Mesodermal cell (in vitro differentiated cells): Measurements from ENCODE around the gene SNAPC4.

Experiments
- H3K27ac ChIP-seq: 2 replicates; pipeline ENCODE4 v1.7.0; 2013; ENCODE audit warnings: mild to moderate bottlenecking, low read depth, low read length, moderate library complexity; ENCODE audit not compliant: severe bottlenecking
- H3K36me3 ChIP-seq: 2 replicates; pipeline ENCODE4 v1.7.1; 2013; ENCODE audit warnings: mild to moderate bottlenecking, low read length, moderate library complexity; ENCODE audit not compliant: control insufficient read depth, insufficient read depth
- H3K4me1 ChIP-seq: one replicate; pipeline ENCODE4 v1.7.1; 2013; ENCODE audit warnings: mild to moderate bottlenecking, low read length; ENCODE audit not compliant: insufficient read depth, control insufficient read depth, poor library complexity, severe bottlenecking
- H3K4me3 ChIP-seq: 2 replicates; pipeline ENCODE4 v1.7.0; 2013; ENCODE audit warnings: low read length, control low read depth, mild to moderate bottlenecking; ENCODE audit not compliant: insufficient read depth, poor library complexity, severe bottlenecking; ENCODE audit errors: extremely low read depth
- H3K9me3 ChIP-seq: 2 replicates; pipeline ENCODE4 v1.7.1; 2013; ENCODE audit warnings: mild to moderate bottlenecking, low read length, moderate library complexity; ENCODE audit not compliant: control insufficient read depth
- WGBS, 2 experiments: methylation state at CpG; one replicate each; pipeline ENCODE4 v1.1.5; 2013; ENCODE audit warnings: missing lambda C conversion rate in 2 of 2; ENCODE audit not compliant: insufficient coverage in 2 of 2; 5-methylcytosine and 5-hydroxymethylcytosine counted together

SNAPC4 gene

DNA sequence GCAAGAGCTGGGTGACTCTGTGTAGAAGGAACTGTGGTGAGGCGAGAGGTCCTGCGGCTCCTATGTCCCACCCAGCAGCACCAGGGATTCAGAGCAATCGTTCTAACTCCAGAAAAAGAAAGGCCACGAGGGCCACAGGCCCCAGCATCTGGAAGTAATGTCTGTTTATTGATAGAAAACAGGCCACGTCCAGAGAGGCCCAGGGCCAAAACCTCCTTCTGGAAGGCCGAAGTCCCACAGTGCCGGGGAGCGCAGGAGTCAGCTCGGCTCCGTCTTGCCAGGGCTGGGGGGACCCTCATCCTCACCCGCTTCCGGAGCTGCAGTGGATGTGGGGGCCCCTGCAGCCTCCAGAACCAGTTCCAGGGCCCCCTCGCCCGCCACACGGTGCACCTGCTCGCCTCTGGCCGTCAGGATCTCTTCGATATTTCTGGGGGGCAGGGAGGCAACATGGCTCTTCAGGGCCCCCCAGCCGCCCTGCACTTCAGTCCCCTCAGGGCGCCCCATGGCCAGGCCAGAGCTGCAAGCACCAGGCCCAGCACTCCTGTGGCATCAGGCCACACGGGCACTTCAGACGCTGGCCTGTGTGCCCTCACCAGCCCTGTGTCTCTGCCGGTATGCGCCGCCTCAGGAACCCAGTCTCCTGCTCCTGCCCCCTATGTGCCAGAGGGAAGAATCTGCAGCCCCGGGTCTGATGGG, 38.1 kb downstream of the SNAPC4 start:
- Histone ChIP-seq H3K4me1 (peaks cover 2% of the 10 kb centered on the region), H3K9me3 (no peaks in the 10 kb centered on the region), H3K36me3 (peaks cover 17% of the 10 kb centered on the region), H3K27ac (peak overlapping the region; percentile 58), H3K4me3 (no peak overlapping the region)
- whole genome bisulfite sequencing, 2 experiments: 90 to 92% methylated on average over 22 to 26 of the region's 26 CpGs

GRCh38 chr9:136361047-136361753, 38.8 kb downstream of the SNAPC4 start:
- 93 to 95% methylated on average over 40 to 42 of the region's 43 CpGs for WGBS, 2 experiments
- Histone ChIP-seq H3K4me1 (peaks cover 3% of the 10 kb centered on the region), H3K27ac (peak overlapping the region; percentile 58), H3K4me3 (no peak overlapping the region), H3K9me3 (no peaks in the 10 kb centered on the region), H3K36me3 (peaks cover 20% of the 10 kb centered on the region)

DNA sequence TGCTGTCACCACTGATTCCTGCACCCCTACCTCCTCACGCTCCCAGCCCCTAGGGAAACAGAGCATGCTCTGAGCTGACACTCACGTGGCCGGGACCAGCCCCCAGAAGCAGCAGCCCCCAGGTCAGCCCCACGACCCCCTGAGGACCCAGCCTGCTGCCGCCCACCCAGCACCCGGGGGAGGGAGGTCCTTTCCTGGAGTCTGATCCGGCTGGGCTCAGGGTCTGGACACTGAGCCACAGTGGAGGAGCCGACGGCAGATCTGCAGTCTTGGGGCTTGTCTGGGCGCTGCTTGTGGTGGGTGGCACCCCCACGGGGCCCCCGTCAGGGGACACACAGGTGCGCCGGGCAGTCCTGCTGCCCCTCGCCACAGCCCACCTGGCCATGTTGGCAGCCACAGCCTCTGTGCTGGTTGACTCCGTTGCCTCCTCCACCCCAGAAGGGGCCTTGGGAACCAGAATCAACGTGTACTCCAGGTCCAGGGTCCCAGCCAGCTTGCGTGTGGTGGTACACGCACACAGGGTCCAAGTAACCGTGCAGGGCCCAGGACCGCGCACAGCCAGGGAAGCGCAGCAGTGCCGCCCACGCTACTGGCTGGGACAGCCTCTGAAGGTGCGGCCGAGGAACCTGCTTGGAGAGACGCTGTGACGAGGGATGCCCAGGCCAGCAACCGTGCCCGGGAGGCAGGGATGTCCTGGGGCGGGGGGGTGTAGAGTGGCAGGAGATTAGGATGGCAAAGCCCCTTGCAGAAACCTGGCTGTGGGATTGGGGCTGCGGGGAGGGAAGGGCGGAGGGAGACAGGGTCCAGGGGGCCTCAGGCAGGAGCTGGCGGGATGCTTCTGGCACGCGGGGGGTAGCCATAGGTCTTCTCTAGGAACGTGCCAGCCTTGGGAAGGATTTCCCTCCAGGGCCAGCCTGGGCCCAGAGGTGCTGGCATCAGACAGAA, 39.9 kb downstream of the SNAPC4 start:
- no peak overlapping the region for H3K27ac ChIP-seq

GRCh38 chr9:136358888-136359287, 41.1 kb downstream of the SNAPC4 start:
- H3K36me3 ChIP-seq: peaks cover 19% of the 10 kb centered on the region
- no peaks in the 10 kb centered on the region for H3K9me3 ChIP-seq
- peaks cover 18% of the 10 kb centered on the region for H3K4me1 ChIP-seq
- H3K4me3 ChIP-seq: no peak overlapping the region
- 83 to 100% methylated on average over 1 to 2 of the region's 2 CpGs for WGBS, 2 experiments
- H3K27ac ChIP-seq: no peak overlapping the region

More for the DNA sequence above, 39.9 kb downstream of the SNAPC4 start:
- H3K36me3 ChIP-seq: peaks cover 23% of the 10 kb centered on the region
- H3K4me1 ChIP-seq: peaks cover 11% of the 10 kb centered on the region
- 92 to 93% methylated on average over 34 to 35 of the region's 38 CpGs for WGBS, 2 experiments
- no peaks in the 10 kb centered on the region for H3K9me3 ChIP-seq
- no peak overlapping the region for H3K4me3 ChIP-seq

DNA sequence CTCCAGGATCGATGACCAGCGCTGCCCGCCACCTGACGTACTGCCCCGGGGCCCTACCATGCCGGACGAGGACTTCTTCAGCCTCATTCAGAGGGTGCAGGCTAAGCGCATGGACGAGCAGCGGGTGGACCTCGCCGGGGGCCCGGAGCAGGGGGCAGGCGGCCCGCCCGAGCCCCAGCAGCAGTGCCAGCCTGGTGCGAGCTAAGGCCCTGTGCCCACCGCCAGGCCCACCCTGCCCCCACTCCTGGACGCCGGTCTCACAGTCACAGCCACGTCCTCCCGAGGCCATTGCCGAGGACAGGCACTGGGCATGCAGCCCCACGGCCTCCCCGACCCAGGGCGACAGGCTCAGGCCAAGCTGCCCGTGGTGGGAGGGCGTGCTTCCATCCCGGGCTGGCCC, 42.0 kb downstream of the SNAPC4 start:
- peaks cover 19% of the 10 kb centered on the region for H3K36me3 ChIP-seq
- H3K27ac ChIP-seq: no peak overlapping the region
- WGBS, 2 experiments: 94 to 96% methylated on average over 21 to 22 of the region's 29 CpGs
- H3K4me3 ChIP-seq: no peak overlapping the region
- H3K9me3 ChIP-seq: no peaks in the 10 kb centered on the region
- H3K4me1 ChIP-seq: peaks cover 21% of the 10 kb centered on the region

DNA sequence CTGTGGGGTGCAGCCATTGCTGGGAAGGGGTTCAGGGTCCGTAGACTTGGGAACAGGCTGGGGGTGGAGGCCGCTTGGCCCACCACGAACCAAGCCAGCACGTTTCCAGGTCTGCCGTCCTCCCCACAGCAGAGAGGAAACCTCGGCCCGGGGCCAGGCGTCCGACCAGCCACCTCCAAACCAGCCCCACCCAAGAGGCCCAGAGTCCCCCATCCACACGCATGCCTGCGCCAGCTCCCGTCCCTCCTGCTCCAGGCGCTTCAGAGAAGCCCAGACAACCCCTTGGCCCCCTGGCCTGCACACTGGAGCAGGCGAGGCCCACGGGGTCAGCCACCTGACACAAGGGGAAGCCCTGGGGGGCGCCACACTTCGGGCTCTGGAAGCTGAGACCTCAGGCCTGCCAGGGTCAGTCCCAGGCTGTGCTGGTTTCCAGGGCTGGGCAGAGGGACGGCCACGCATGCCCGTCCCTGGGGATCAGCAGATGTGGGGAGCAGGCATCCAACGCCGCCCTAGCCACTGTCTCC, 42.7 kb downstream of the SNAPC4 start:
- Histone ChIP-seq H3K9me3 (no peaks in the 10 kb centered on the region), H3K27ac (no peak overlapping the region), H3K4me1 (peaks cover 21% of the 10 kb centered on the region), H3K4me3 (no peak overlapping the region), H3K36me3 (peaks cover 19% of the 10 kb centered on the region)
- 92 to 96% methylated on average over 16 to 21 of the region's 22 CpGs for WGBS, 2 experiments

GRCh38 chr9:136355616-136356557, 44.1 kb downstream of the SNAPC4 start:
- H3K27ac ChIP-seq: peak overlapping the region; percentile 16
- H3K9me3 ChIP-seq: no peaks in the 10 kb centered on the region
- 91 to 94% methylated on average over 46 to 52 of the region's 54 CpGs for WGBS, 2 experiments

DNA sequence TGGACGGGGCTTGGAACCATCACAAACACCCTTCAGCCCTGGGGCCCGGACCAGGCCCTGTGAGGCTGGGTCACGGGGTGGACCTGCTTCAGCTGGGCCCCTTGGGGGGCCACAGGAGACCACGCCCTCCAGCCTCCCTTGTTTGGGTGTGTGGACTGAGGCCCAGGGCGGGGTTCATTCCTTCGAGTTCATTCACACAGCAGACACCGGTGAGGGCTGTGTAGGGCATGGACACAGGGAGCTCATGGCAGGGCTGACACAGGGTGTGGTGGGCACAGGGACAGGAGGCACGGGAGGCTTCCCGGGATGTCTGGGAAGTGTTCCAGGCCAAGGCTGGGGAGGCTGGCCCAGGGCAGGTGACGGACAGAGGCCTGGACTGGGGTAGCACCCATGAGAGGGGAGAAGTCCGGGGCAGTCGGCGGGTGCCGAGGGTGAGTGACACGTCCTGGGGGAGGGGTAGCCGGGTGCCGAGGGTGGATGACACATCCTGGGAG, 45.3 kb downstream of the SNAPC4 start:
- Histone ChIP-seq H3K36me3 (peaks cover 19% of the 10 kb centered on the region), H3K27ac (no peak overlapping the region), H3K4me3 (no peak overlapping the region), H3K9me3 (no peaks in the 10 kb centered on the region), H3K4me1 (peaks cover 21% of the 10 kb centered on the region)
- 90 to 92% methylated on average over 12 to 13 of the region's 17 CpGs for WGBS, 2 experiments

More at GRCh38 chr9:136355616-136356557, 44.1 kb downstream of the SNAPC4 start:
- H3K36me3 ChIP-seq: peaks cover 19% of the 10 kb centered on the region
- H3K4me3 ChIP-seq: no peak overlapping the region
- H3K4me1 ChIP-seq: peaks cover 21% of the 10 kb centered on the region

DNA sequence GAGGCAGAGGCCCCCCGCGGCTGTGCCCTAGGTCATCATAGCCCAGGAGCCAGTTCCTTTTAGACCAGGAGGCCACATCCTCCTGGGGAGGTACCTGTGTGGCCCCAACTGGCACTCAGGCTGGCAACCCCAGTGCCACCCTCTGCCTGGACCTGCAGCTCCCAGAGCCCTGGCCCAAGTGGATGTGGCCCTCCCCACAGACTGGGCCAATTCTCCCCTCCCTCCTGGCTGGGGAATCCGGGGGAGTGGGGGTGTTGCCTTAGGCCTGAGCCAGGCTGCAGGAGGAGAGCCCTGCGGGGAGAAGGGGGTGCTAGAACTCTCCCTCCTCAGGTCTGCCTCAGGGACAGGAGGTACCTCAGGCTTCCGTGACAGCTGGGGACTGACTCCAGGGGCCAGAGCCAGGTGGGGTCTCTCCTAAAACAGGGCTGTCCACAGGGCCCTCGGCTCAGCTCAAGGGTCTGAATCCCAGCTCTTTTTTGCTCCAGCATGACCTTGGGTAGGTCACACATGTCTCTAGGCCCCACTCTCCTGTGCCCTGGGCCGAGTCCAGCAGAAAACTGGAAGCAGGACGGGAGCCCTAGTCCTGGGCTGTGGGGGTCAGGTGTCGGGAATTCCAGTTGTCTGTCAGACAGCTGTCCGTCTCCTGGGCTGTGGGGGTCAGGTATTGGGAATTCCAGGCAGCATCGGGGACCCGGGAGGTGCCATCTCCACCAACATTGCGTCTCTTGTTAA, 46.0 kb downstream of the SNAPC4 start:
- Histone ChIP-seq H3K9me3 (no peaks in the 10 kb centered on the region), H3K4me1 (peaks cover 21% of the 10 kb centered on the region), H3K27ac (no peak overlapping the region), H3K36me3 (peaks cover 21% of the 10 kb centered on the region), H3K4me3 (no peak overlapping the region)
- 90 to 93% methylated on average over 9 to 11 of the region's 13 CpGs for WGBS, 2 experiments
